HG02798 (cell line): ENCODE measurements around the gene PTCRA.
"Not testable (repeated sequence)": the region's sequence is repeated elsewhere in the genome, so short reads cannot be mapped to it uniquely, and the experiment has no call there.

ENCODE experiments used
- ATAC-seq: cut with Tn5 transposase; IDR thresholded peaks from one replicate; pipeline ENCODE4 v1.9.1; 2021; ENCODE audit warnings: mild to moderate bottlenecking; ENCODE audit not compliant: unreplicated experiment, poor library complexity

Gene PTCRA

GRCh38 chr6:42902429-42903263, 13.2 kb upstream of the PTCRA start:
- not testable (repeated sequence) for ATAC-seq

GRCh38 chr6:42904467-42904866, 11.4 kb upstream of the PTCRA start:
- ATAC-seq: no peak

- ATAC-seq: no peak
These were observed 8.5 kb upstream of the PTCRA start for GRCh38 chr6:42907336-42907735.

GRCh38 chr6:42909835-42910234, 6.0 kb upstream of the PTCRA start:
- no peak for ATAC-seq

- no peak for ATAC-seq
These were observed 4.5 kb upstream of the PTCRA start for GRCh38 chr6:42911171-42912021.

- ATAC-seq: no peak
These were observed 1.3 kb upstream of the PTCRA start for GRCh38 chr6:42914546-42914945.

GRCh38 chr6:42916288-42916687, 435 bp downstream of the PTCRA start:
- ATAC-seq: no peak

- ATAC-seq: no peak
These were observed 5.9 kb downstream of the PTCRA start for GRCh38 chr6:42921801-42922200.

- ATAC-seq: no peak
These were observed 7.8 kb downstream of the PTCRA start for GRCh38 chr6:42923666-42924065.

- ATAC-seq: no peak
These were observed 9.5 kb downstream of the PTCRA start for GRCh38 chr6:42925248-42925857.

- ATAC-seq: peak; percentile 86
These were observed 13.3 kb downstream of the PTCRA start, which contains the start of gene CNPY3 for GRCh38 chr6:42928986-42929820. Gene CNPY3 (plus strand): TSS chr6:42929480. CDS start chr6:42929571, 91 bp downstream.

GRCh38 chr6:42929821-42930360, 14.0 kb downstream of the PTCRA start:
- ATAC-seq: peak; percentile 51

GRCh38 chr6:42932412-42932811, 16.6 kb downstream of the PTCRA start:
- ATAC-seq: no peak

- no peak for ATAC-seq
These were observed 17.4 kb downstream of the PTCRA start for GRCh38 chr6:42933205-42933604.

GRCh38 chr6:42935322-42935721, 19.5 kb downstream of the PTCRA start:
- no peak for ATAC-seq

- ATAC-seq: no peak
These were observed 20.5 kb downstream of the PTCRA start for GRCh38 chr6:42936398-42936797.

GRCh38 chr6:42937548-42938427, 21.9 kb downstream of the PTCRA start:
- ATAC-seq: no peak

- ATAC-seq: no peak
These were observed 22.6 kb downstream of the PTCRA start for GRCh38 chr6:42938428-42938796.
